GM12878 (cell line): ENCODE measurements around the gene RAB11FIP2. TPM values are rescaled to one million over a fixed set of nuclear protein-coding genes. Genes with fewer than 3 reads are reported as not detected.

Experiments
- ATAC-seq: fragments of 200-7000 bp; cut with Tn5 transposase; 3 replicates; pipeline ENCODE4 v1.9.1; 2020; ENCODE audit warnings: mild to moderate bottlenecking, moderate library complexity
- BruUV-seq: library from RNA; stranded (reverse); fragments of 400-500 nt; replicated peaks from 2 replicates; lab custom pipeline; 2021; lab: Mats Ljungman, UMichigan
- CTCF ChIA-PET: fragments of 300-600 bp; sonication (Branson Sonifier 250); formaldehyde crosslinking; extraction: SDS; loops from one replicate; lab custom pipeline; 2021; ENCODE audit warnings: inconsistent platforms; lab: Yijun Ruan, JAX
- POLR2A ChIA-PET: fragments of 350-600 bp; formaldehyde crosslinking; extraction: SDS; loops from one replicate; lab custom pipeline; 2021; ENCODE audit warnings: inconsistent platforms; lab: Charles Lee
- RAD21 ChIA-PET: fragments of 300-600 bp; sonication (Branson Sonifier 250); formaldehyde crosslinking; loops from one replicate; lab custom pipeline; 2023; ENCODE audit warnings: antibody characterized with exemption; ENCODE audit not compliant: unreplicated experiment; lab: Charles Lee
- SMC1A ChIA-PET: fragments of 300-600 bp; sonication (Branson Sonifier 250); formaldehyde crosslinking; loops from one replicate; lab custom pipeline; 2023; ENCODE audit not compliant: unreplicated experiment, uncharacterized antibody; lab: Charles Lee
- DNase-seq: peaks from one replicate; pipeline ENCODE4 v3.0.0-alpha.2; 2011; ENCODE audit warnings: low read depth, low spot score
- FAIRE-seq: peaks from 3 replicates; lab custom pipeline; 2011; peaks lifted over from hg19 to GRCh38; lab: Jason Lieb, UNC
- H2AFZ ChIP-seq: 2 replicates; pipeline ENCODE4 v1.6.0; 2011; ENCODE audit warnings: low read depth, low read length, control low read depth; ENCODE audit not compliant: control insufficient read depth
- H3K27ac ChIP-seq: 2 replicates; pipeline ENCODE4 v1.5.1; 2011; ENCODE audit warnings: control low read depth; ENCODE audit not compliant: control insufficient read depth, insufficient read depth
- H3K27me3 ChIP-seq, 2 experiments: replicated peaks in 1 of 2; 2 replicates each; pipeline versions ENCODE4 v1.6.0 to v1.6.1; 2011; ENCODE audit warnings: low read length in 1 of 2; ENCODE audit not compliant: control insufficient read depth in 2 of 2, insufficient read depth in 2 of 2
- H3K36me3 ChIP-seq, 2 experiments: 2 replicates each; pipeline ENCODE4 v1.5.1; 2011; ENCODE audit warnings: low read length in 1 of 2; ENCODE audit not compliant: control insufficient read depth in 2 of 2, insufficient read depth in 2 of 2
- H3K4me1 ChIP-seq: 2 replicates; pipeline ENCODE4 v1.6.1; 2011; ENCODE audit warnings: mild to moderate bottlenecking, low read length, moderate library complexity, mixed read lengths; ENCODE audit not compliant: control insufficient read depth, insufficient read depth
- H3K4me2 ChIP-seq: 2 replicates; pipeline ENCODE4 v1.6.0; 2011; ENCODE audit warnings: control low read depth; ENCODE audit not compliant: control insufficient read depth, insufficient read depth
- H3K4me3 ChIP-seq: fragments of 200-600 bp; sonication (generic); 2 replicates; pipeline ENCODE4 v1.5.1; 2016
- H3K79me2 ChIP-seq: 2 replicates; pipeline ENCODE4 v1.6.0; 2011; ENCODE audit warnings: low read length; ENCODE audit not compliant: control insufficient read depth, insufficient read depth
- H3K9ac ChIP-seq: 2 replicates; pipeline ENCODE4 v1.8.0; 2011; ENCODE audit warnings: low read length, control low read depth, mixed read lengths; ENCODE audit not compliant: control insufficient read depth, insufficient read depth
- H3K9me3 ChIP-seq: replicated peaks from 3 replicates; pipeline ENCODE4 v1.5.1; 2011; ENCODE audit warnings: mild to moderate bottlenecking, low read length; ENCODE audit not compliant: control insufficient read depth, insufficient read depth
- H4K20me1 ChIP-seq: 2 replicates; pipeline ENCODE4 v1.6.0; 2011; ENCODE audit not compliant: control insufficient read depth, insufficient read depth
- CREB1 ChIP-seq: IDR thresholded peaks from 2 replicates; pipeline ENCODE4 v1.6.1; 2012; ENCODE audit warnings: low read depth, mild to moderate bottlenecking, inconsistent platforms
- MTA3 ChIP-seq: IDR thresholded peaks from 2 replicates; pipeline ENCODE4 v1.6.1; 2012; ENCODE audit warnings: low read length, inconsistent platforms, borderline replicate concordance
- MXI1 ChIP-seq: fragments of 150-350 bp; IDR thresholded peaks from 2 replicates; pipeline ENCODE4 v1.6.1; 2011; ENCODE audit warnings: low read depth, mild to moderate bottlenecking, inconsistent platforms, low read length, improper control_type of control experiment
- NRF1 ChIP-seq: conservative IDR thresholded peaks from 2 replicates; pipeline ENCODE4 v1.6.1; 2011; ENCODE audit warnings: mild to moderate bottlenecking, low read depth, low read length, improper control_type of control experiment
- ZBTB33 ChIP-seq: fragments of 450-650 bp; IDR thresholded peaks from 2 replicates; pipeline ENCODE4 v1.6.1; 2017; ENCODE audit warnings: mild to moderate bottlenecking
- WGBS: methylation state at CpG from one replicate; pipeline ENCODE4 v1.1.6; 2016; ENCODE audit warnings: low lambda C conversion rate; ENCODE audit not compliant: insufficient replicate concordance, insufficient coverage; ENCODE audit errors: missing lambda C conversion rate; 5-methylcytosine and 5-hydroxymethylcytosine counted together
- in situ Hi-C: fragments of 300-500 bp; cut with MboI; formaldehyde crosslinking; loops from 9 replicates; pipeline ENCODE4 v1.14.3; 2018; ENCODE audit warnings: mixed read lengths
- intact Hi-C: fragments of 100-400 bp; cut with micrococcal nuclease; formaldehyde crosslinking; loops from one replicate; pipeline ENCODE4 v1.14.2; 2022; ENCODE audit not compliant: unreplicated experiment
- polyA plus RNA-seq, 11 experiments: library from polyadenylated mRNA; depleted of rRNA in 4 of 11; unstranded in 6 of 11; stranded (reverse) in 5 of 11; fragments of >200 nt; fragmentation: Nextera tagmentation in 4 of 11; fragmentation: Illumina TruSeq in 1 of 11; extraction: Ambion mirVana in 4 of 11; extraction: Trizol in 1 of 11; gene quantifications; 1 replicate in 1 of 11; 2 replicates in 10 of 11; pipeline versions ENCODE4 v1.2.1 to v1.2.3, GENCODE V29; 2011 to 2016; ENCODE audit warnings: inconsistent platforms in 2 of 11, missing spikeins in 2 of 11, low read depth in 1 of 11
- total RNA-seq, 4 experiments: library from RNA; depleted of rRNA in 3 of 4; stranded (reverse); fragments of >200 nt in 3 of 4; fragmentation: Illumina TruSeq in 1 of 4; extraction: Trizol in 1 of 4; gene quantifications; 2 replicates each; pipeline versions ENCODE4 v1.2.1 to v1.2.3, GENCODE V29; 2013 to 2021
- TF ChIP-seq, protein P1 (sequence below): fragments of 450-650 bp; formaldehyde crosslinking; IDR thresholded peaks from 2 replicates; pipeline ENCODE4 v1.5.0; 2022; ENCODE audit warnings: mild to moderate bottlenecking, missing genetic modification characterization
- TF ChIP-seq, protein P2 (sequence below): fragments of 450-650 bp; conservative IDR thresholded peaks from 2 replicates; pipeline ENCODE4 v1.6.1; 2017; ENCODE audit warnings: mild to moderate bottlenecking, moderate library complexity

The RAB11FIP2 gene
- total and polyA plus RNA-seq, 10 of the 15 experiments (the other 5 are each of a cell fraction or from before 2014, with no cell fraction given): 1.8 to 16.7 (median 4.3) TPM

DNA sequence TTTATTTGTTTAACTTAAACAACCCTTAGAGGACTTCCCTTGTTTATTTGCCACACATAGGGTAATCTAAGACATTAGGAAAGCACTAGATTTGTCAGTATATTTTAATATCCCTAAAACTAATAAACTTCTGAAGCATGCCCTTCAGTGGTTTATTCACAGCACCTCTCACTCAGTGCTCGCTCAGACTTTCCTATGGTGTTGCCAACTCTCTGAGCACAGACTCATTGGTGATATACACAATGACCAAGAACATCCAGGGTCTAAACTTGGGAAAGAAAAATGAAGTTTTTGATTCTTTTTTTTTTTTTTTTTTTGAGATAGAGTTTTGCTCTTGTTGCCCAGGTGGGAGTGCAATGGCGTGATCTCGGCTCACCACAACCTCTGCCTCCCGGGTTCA lies 82.2 kb downstream of the RAB11FIP2 start (continued):
- TF ChIP-seq, protein P1, sequence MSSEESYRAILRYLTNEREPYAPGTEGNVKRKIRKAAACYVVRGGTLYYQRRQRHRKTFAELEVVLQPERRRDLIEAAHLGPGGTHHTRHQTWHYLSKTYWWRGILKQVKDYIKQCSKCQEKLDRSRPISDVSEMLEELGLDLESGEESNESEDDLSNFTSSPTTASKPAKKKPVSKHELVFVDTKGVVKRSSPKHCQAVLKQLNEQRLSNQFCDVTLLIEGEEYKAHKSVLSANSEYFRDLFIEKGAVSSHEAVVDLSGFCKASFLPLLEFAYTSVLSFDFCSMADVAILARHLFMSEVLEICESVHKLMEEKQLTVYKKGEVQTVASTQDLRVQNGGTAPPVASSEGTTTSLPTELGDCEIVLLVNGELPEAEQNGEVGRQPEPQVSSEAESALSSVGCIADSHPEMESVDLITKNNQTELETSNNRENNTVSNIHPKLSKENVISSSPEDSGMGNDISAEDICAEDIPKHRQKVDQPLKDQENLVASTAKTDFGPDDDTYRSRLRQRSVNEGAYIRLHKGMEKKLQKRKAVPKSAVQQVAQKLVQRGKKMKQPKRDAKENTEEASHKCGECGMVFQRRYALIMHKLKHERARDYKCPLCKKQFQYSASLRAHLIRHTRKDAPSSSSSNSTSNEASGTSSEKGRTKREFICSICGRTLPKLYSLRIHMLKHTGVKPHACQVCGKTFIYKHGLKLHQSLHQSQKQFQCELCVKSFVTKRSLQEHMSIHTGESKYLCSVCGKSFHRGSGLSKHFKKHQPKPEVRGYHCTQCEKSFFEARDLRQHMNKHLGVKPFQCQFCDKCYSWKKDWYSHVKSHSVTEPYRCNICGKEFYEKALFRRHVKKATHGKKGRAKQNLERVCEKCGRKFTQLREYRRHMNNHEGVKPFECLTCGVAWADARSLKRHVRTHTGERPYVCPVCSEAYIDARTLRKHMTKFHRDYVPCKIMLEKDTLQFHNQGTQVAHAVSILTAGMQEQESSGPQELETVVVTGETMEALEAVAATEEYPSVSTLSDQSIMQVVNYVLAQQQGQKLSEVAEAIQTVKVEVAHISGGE (CRISPR knock-in tag): no peak
- TF ChIP-seq CREB1: no peak
- TF ChIP-seq, protein P2, sequence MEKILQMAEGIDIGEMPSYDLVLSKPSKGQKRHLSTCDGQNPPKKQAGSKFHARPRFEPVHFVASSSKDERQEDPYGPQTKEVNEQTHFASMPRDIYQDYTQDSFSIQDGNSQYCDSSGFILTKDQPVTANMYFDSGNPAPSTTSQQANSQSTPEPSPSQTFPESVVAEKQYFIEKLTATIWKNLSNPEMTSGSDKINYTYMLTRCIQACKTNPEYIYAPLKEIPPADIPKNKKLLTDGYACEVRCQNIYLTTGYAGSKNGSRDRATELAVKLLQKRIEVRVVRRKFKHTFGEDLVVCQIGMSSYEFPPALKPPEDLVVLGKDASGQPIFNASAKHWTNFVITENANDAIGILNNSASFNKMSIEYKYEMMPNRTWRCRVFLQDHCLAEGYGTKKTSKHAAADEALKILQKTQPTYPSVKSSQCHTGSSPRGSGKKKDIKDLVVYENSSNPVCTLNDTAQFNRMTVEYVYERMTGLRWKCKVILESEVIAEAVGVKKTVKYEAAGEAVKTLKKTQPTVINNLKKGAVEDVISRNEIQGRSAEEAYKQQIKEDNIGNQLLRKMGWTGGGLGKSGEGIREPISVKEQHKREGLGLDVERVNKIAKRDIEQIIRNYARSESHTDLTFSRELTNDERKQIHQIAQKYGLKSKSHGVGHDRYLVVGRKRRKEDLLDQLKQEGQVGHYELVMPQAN: no peak
- TF ChIP-seq, all 136 proteins: peak for 0

- no peak overlapping the region for H3K4me2 ChIP-seq
- ChIA-PET SMC1A (no interaction called here), CTCF (no interaction called here), POLR2A (no interaction called here), RAD21 (no interaction called here)
- no peak overlapping the region for H3K9ac ChIP-seq
- H3K9me3 ChIP-seq: no peaks in the 10 kb centered on the region
- H3K36me3 ChIP-seq: no peaks in the 10 kb centered on the region
- WGBS: 8% methylated on average over 4 of the region's 4 CpGs
- in situ Hi-C loops (no loop called here), intact Hi-C loops (no loop called here)
- H3K27me3 ChIP-seq: peaks cover 1 to 11% of the 10 kb centered on the region in 2 experiments; a peak in 3 of 4 replicates
- no peaks in the 10 kb centered on the region for H3K79me2 ChIP-seq
- DNase-seq (no peak), ATAC-seq (no peak), FAIRE-seq (no peak)
- no TSS peak for BruUV-seq
- no peak overlapping the region for H3K4me3 ChIP-seq
- no peaks in the 10 kb centered on the region for H3K4me1 ChIP-seq
- TF ChIP-seq ZBTB33 (no peak), NRF1 (no peak), MTA3 (no peak), MXI1 (no peak)
- H2AFZ ChIP-seq: no peak overlapping the region
- no peak overlapping the region for H3K27ac ChIP-seq
- no peaks in the 10 kb centered on the region for H4K20me1 ChIP-seq
Measured at GRCh38 chr10:117960345-117960935, 86.3 kb downstream of the RAB11FIP2 start.
